ENCODE data around the gene PDE9A. TPM values are rescaled to one million over a fixed set of nuclear protein-coding genes. Genes with fewer than 3 reads are reported as not detected.
A peak's percentile ranks its signal among the peaks of the same experiment; 100 is the strongest.

PDE9A gene
- total RNA-seq, 1 experiment from 2014 or later, result 44.8 TPM

DNA sequence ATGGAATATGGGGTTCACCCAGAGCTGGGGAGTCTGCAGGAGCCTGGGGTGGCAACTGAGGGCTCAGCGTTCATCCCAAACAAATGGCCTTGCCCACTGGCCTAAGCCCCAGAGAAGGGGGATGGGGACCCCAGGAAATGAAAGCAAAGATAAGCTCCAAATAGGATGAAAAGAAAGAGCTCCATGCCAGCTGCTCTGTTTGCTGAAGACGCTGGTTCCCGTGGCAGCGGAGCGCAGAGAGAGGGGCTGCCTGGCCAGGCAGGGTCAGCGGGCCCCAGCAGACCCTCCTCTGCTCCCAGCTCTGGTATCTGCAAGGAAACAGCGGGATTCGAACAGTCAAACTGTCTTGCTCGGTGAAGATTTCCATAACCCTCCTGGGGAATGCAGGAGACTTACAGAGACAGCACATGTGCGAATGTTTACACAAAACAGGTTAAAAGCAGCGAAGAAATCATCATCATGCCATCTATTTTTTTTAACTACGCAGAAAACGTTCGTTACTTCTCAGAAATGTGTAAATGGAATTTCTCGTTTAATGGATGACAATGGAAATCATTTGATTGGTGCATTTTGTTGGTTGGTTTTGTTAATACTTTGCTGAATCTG, 94.4 kb downstream of the PDE9A start (continued):
- TF ChIP-seq, protein P1, sequence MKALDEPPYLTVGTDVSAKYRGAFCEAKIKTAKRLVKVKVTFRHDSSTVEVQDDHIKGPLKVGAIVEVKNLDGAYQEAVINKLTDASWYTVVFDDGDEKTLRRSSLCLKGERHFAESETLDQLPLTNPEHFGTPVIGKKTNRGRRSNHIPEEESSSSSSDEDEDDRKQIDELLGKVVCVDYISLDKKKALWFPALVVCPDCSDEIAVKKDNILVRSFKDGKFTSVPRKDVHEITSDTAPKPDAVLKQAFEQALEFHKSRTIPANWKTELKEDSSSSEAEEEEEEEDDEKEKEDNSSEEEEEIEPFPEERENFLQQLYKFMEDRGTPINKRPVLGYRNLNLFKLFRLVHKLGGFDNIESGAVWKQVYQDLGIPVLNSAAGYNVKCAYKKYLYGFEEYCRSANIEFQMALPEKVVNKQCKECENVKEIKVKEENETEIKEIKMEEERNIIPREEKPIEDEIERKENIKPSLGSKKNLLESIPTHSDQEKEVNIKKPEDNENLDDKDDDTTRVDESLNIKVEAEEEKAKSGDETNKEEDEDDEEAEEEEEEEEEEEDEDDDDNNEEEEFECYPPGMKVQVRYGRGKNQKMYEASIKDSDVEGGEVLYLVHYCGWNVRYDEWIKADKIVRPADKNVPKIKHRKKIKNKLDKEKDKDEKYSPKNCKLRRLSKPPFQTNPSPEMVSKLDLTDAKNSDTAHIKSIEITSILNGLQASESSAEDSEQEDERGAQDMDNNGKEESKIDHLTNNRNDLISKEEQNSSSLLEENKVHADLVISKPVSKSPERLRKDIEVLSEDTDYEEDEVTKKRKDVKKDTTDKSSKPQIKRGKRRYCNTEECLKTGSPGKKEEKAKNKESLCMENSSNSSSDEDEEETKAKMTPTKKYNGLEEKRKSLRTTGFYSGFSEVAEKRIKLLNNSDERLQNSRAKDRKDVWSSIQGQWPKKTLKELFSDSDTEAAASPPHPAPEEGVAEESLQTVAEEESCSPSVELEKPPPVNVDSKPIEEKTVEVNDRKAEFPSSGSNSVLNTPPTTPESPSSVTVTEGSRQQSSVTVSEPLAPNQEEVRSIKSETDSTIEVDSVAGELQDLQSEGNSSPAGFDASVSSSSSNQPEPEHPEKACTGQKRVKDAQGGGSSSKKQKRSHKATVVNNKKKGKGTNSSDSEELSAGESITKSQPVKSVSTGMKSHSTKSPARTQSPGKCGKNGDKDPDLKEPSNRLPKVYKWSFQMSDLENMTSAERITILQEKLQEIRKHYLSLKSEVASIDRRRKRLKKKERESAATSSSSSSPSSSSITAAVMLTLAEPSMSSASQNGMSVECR (CRISPR knock-in tag; IDR thresholded peaks at IDR 0.05; ENCODE audit: borderline replicate concordance), result no peak
- no peak for TF ChIP-seq ZNF232 (CRISPR knock-in tag; IDR thresholded peaks at IDR 0.05)

DNA sequence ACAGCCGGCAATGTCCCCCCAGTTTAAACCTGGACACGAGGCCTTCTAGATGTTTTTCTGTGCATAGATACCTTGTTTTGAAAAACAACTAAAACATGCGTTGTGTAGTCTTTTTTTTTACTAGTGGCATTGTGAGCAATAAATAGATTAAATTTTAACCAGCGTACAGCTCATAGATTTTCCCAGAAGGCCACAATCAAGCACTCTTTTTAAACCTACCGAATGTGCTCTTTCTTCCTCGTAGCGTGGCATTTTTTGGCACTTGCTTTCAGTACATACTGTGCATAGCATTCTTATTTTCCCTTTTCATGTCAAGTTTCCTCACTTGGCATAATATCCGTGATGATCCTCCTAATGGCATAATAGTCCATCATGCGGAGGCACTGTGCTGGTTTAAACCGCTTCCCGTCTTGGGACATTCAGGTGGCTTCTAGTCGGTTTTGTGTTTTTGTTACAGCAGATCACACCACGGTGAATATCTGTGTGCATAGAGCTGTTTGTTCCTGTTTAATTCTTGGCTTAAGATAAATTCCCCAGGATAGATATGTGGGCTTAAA, 95.3 kb downstream of the PDE9A start:
- Mint-ChIP-seq H3K36me3 (peaks cover 17% of the 10 kb centered on the region; the same call in 1 of the 2 replicates), H3K4me1 (peaks cover 5% of the 10 kb centered on the region), H3K27me3 (ENCODE audit: low read depth) (no peaks in the 10 kb centered on the region), H3K4me3 (no peak overlapping the region), H3K27ac (peak overlapping the region; percentile 51), H3K9me3 (no peaks in the 10 kb centered on the region)
- no peak for DNase-seq (ENCODE audit: low spot score)
- ChIA-PET POLR2A (no interaction called here), CTCF (interaction anchor here (1.5 kb wide), 1 partner anchor 156 kb away, joined by 3 read pairs; no protein-coding TSS in a partner anchor)
- no peak for ATAC-seq
- TF ChIP-seq GTF2I (CRISPR knock-in tag; conservative IDR thresholded peaks at IDR 0.05) (no peak), EMX1 (CRISPR knock-in tag; IDR thresholded peaks at IDR 0.05) (no peak)

DNA sequence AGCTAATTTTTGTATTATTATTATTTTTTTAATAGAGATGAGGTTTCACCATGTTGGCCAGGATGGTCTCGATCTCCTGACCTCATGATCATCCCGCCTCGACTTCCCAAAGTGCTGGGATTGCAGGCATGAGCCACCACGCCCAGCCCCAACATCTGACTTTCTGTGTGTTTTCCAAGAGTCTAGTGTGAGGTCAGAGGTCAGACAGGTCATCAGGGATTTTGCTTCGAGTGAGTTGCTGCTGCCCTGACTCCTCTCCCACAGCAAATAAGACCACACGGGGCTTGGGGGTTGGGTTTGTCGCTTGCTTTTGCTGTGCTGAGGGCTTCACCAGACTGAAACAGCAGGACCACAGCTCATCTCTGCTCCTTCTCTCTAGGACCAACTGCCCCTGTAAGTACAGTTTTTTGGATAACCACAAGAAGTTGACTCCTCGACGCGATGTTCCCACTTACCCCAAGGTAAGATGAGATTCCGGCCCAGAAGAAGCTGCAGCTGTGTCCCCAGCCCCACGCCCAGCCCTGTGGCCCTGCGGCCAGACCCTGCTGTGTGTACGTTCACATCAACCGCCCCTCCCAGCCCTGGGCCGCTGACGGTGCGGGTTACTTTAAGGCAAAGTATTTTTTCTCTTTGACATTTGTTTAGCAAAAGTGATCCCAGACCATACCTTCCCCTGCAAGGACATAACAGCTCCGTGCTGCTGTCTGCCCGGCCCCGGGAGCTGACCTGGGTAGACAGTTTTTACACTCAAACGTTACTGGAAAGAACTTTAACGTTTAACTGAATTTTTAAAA, 97.5 kb downstream of the PDE9A start:
- TF ChIP-seq, protein P2, sequence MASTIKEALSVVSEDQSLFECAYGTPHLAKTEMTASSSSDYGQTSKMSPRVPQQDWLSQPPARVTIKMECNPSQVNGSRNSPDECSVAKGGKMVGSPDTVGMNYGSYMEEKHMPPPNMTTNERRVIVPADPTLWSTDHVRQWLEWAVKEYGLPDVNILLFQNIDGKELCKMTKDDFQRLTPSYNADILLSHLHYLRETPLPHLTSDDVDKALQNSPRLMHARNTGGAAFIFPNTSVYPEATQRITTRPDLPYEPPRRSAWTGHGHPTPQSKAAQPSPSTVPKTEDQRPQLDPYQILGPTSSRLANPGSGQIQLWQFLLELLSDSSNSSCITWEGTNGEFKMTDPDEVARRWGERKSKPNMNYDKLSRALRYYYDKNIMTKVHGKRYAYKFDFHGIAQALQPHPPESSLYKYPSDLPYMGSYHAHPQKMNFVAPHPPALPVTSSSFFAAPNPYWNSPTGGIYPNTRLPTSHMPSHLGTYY (CRISPR knock-in tag; IDR thresholded peaks at IDR 0.05), result no peak
- TF ChIP-seq GRHL2 (CRISPR knock-in tag; IDR thresholded peaks at IDR 0.05; ENCODE audit: insufficient replicate concordance, severe bottlenecking), result no peak
- Mint-ChIP-seq H3K27me3 (ENCODE audit: low read depth) (no peaks in the 10 kb centered on the region), H3K4me1 (peaks cover 8% of the 10 kb centered on the region), H3K36me3 (peaks cover 24% of the 10 kb centered on the region; the same call in 1 of the 2 replicates), H3K9me3 (no peaks in the 10 kb centered on the region), H3K27ac (peak overlapping the region; percentile 70), H3K4me3 (no peak overlapping the region)
- ChIA-PET POLR2A (no interaction called here), CTCF (no interaction called here)
- ATAC-seq (no peak), DNase-seq (ENCODE audit: low spot score) (no peak)

DNA sequence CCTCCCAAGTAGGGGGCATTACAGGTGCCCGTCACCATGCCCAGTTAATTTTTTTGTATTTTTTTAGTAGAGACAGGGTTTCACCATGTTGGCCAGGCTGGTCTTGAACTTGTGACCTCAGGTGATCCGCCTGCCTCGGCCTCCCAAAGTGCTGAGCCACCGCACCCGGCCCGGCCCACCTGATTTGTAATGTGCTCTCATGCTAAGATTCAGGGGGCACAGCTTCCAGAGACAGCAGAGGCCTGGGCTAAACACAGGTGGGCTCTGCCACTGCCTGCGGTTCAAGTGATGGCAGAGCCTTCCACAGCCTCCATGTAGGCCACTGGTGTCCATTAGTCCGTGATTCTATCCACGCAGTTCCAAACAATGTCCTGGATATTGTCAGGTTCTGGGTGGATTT, 98.4 kb downstream of the PDE9A start:
- Mint-ChIP-seq H3K4me3 (no peak overlapping the region), H3K36me3 (peaks cover 18% of the 10 kb centered on the region; the same call in 1 of the 2 replicates), H3K27me3 (ENCODE audit: low read depth) (no peaks in the 10 kb centered on the region), H3K4me1 (peaks cover 5% of the 10 kb centered on the region), H3K27ac (no peak overlapping the region), H3K9me3 (no peaks in the 10 kb centered on the region)
- DNase-seq (ENCODE audit: low spot score) (no peak), ATAC-seq (no peak)
- TF ChIP-seq, protein P3, sequence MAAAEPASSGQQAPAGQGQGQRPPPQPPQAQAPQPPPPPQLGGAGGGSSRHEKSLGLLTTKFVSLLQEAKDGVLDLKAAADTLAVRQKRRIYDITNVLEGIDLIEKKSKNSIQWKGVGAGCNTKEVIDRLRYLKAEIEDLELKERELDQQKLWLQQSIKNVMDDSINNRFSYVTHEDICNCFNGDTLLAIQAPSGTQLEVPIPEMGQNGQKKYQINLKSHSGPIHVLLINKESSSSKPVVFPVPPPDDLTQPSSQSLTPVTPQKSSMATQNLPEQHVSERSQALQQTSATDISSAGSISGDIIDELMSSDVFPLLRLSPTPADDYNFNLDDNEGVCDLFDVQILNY (CRISPR knock-in tag; IDR thresholded peaks at IDR 0.05), result no peak
- no peak for TF ChIP-seq NR3C1 (CRISPR knock-in tag; conservative IDR thresholded peaks at IDR 0.05; ENCODE audit: low read depth)
- TF ChIP-seq GRHL2 (CRISPR knock-in tag; IDR thresholded peaks at IDR 0.05; ENCODE audit: insufficient replicate concordance, severe bottlenecking), result no peak
- TF ChIP-seq FOXJ3 (CRISPR knock-in tag; IDR thresholded peaks at IDR 0.05; ENCODE audit: borderline replicate concordance), result no peak
- TF ChIP-seq GABPB1 (CRISPR knock-in tag; IDR thresholded peaks at IDR 0.05), result no peak
- TF ChIP-seq NR1H2 (CRISPR knock-in tag; IDR thresholded peaks at IDR 0.05), result no peak
- TF ChIP-seq, protein P4, sequence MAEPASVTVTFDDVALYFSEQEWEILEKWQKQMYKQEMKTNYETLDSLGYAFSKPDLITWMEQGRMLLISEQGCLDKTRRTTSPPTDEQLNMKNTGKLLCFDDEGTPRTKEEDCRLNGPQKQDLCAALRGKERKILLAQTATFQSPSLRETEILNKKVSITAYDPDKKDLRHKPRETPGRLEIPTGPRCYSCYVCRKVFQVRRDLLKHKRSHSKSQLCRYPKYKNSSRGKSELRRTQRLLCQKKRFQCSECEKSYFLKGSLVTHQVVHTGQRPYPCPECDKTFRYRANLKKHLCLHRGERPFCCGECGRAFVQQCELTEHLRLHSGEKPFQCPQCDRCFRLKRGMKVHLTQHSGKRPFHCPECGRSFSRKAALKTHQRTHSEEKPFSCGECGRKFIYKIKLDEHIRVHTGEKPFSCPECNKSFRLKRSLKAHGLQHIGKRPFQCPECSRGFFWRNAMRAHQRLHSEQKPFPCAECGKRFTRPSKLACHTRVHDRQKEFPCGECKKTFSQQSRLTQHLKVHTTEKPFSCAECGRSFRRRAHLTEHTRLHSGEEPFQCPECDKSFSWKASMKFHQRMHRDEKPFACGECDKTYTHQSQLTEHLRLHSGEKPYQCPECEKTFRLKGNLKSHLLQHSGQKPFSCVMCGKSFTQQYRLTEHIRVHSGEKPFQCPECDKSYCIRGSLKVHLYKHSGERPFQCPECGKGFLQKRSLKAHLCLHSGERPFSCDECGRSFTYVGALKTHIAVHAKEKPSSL (CRISPR knock-in tag; conservative IDR thresholded peaks at IDR 0.05), result no peak
- TF ChIP-seq, protein P5, sequence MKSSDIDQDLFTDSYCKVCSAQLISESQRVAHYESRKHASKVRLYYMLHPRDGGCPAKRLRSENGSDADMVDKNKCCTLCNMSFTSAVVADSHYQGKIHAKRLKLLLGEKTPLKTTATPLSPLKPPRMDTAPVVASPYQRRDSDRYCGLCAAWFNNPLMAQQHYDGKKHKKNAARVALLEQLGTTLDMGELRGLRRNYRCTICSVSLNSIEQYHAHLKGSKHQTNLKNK (CRISPR knock-in tag; IDR thresholded peaks at IDR 0.05), result no peak
- no peak for TF ChIP-seq SOX15 (CRISPR knock-in tag; IDR thresholded peaks at IDR 0.05)
- TF ChIP-seq NFYB (CRISPR knock-in tag; conservative IDR thresholded peaks at IDR 0.05; ENCODE audit: low read depth), result no peak
- no peak for TF ChIP-seq ZNF317 (CRISPR knock-in tag; IDR thresholded peaks at IDR 0.05; ENCODE audit: borderline replicate concordance, low read depth)
- no peak for TF ChIP-seq SP1 (CRISPR knock-in tag; conservative IDR thresholded peaks at IDR 0.05)
- CTCF ChIA-PET, result no interaction called here
- POLR2A ChIA-PET, result interaction anchor here (0.6 kb wide), 1 partner anchor 100 kb away, joined by 3 read pairs; no protein-coding TSS in a partner anchor

Measured in WTC11 (cell line).